T-helper 22 cell (primary cell): ENCODE data around the gene NAMPT.
"Not testable (repeated sequence)": the region's sequence is repeated elsewhere in the genome, so short reads cannot be mapped to it uniquely, and the experiment has no call there.

Experiments
- DNase-seq: peaks from one replicate; pipeline ENCODE4 v3.0.0-alpha.2; 2020; ENCODE audit warnings: low read depth

Gene NAMPT

DNA sequence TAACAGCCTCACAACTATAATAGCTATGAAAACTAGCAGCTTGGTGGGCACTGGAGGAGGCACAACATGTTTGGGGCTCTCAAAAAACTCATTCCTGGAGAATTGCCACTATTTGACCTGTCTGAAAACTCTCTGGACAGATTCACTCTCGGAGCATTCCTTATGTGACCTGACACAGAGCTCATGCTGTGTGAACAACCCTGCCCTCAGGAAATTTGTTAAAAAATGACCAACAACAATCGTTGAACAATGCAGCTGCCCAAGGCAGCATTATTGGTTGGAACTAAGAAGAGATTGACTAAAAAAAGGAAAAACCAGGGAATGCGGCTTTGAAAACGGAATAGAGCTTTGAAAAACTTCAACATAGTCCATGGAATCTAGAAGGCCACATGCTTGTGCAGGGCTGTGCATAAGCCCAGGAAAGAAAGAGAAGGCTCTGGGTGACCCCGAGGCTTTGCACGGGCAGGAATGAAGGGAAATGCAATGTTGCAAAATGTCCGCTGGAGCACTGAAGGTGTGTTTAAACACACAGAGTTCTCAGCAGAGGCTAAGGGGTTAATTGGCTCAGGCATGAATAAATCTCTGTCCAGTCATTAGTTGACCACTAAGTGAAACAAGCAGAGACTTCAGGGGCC is 52.8 kb downstream of the NAMPT start:
- DNase-seq = no peak

DNA sequence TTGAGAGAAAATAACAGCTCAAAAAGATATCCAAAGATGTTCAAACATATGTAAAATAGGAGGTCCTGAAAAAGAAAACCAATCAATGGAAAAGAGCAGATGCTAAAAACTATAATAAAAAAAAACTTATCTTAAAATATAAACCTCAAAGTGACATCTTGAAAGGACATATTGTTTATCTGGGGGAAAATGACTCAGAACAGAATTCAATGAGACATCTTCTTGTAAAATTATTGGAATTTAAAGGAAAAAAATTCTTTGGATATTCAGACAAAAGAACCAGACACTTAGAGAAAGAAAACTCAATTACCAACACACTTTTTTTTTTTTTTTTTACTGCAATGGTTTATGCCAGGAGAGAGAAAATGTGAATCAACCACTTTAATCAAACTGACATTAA is 58.9 kb downstream of the NAMPT start:
- DNase-seq = no peak

DNA sequence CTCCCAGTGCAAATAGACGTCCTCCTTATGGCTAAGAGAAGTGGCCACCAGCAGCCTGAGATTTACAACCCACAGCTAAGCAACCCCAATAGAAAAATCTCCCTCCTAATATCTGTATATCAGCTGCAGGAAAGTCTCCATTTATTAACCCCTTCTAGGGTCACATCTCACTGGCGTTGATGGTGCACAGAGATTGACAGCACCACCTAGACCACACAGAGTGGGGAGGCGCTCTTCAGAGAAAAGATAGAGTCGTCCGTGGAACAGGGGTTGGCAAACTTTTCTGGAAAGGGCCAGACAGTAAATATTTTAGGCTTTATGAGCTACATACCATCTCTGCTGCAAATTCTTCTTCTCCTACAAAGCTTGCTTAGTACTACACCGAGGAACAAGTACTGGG is 60.0 kb downstream of the NAMPT start:
- no peak for DNase-seq

GRCh38 chr7:106223156-106223555 is 61.6 kb downstream of the NAMPT start:
- DNase-seq = no peak

DNA sequence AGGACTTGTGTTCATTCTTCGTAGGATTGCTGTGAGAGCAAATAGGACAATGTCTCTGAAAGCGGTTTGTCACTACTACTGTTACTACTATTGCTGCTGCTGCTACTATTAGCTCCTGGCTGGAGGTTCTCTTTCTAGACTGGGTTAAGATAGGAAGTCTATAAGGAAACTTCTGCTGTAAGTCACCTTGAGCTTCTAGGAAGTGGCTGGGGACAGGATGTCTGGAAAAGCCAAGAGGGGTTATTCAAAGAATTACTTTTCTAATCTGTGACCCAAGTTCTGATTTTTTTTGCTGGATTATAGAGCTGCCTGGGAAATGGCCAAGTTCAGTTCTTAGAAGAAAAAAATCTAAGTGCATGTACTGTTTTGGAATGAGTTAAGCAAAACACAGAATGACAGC is 62.2 kb downstream of the NAMPT start:
- DNase-seq = no peak

- DNase-seq = no peak
These were observed 64.5 kb downstream of the NAMPT start for GRCh38 chr7:106220307-106220706.

GRCh38 chr7:106219170-106219569 is 65.6 kb downstream of the NAMPT start:
- no peak for DNase-seq

DNA sequence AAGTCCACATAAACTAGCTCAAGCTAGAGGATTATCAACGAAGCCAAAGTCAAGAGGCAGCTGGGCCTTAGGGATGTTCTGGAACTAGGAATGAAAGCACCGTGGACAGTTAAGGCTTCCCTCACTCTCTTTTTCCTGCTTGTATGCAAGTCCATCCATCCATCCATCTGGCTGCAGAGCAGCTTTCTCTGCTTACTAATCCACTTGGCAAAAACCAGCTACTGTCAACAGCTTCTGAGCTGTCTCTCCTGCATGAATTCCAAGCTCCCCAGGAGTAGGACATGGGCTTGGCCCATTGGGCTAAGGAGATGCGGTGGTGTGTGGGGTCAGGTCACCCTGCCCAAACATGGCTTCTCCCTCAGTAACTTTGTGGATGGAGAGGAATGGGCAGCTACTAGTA is 66.2 kb downstream of the NAMPT start:
- no peak for DNase-seq

GRCh38 chr7:106216923-106217542 is 67.8 kb downstream of the NAMPT start:
- no peak for DNase-seq

DNA sequence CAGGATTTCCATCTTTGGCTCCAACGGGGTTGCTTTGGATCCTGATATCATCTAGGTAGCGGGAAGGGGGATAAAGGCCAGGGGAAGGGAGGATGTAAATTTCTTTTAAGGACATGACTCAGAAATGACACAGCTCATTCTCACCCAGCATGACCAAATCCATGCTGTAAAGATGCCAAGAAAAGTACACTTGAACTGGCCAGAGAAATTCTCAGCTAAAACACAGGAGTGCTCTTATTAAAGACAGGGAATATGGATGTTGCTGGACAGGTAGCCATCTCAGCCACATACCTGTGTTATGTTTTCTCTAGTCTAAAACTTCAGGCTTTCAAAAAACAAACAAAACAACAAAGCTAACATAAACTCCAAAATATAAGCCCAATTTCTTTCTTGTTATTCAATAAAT is 68.3 kb downstream of the NAMPT start:
- DNase-seq = no peak

- DNase-seq = no peak
These were observed 68.8 kb downstream of the NAMPT start for GRCh38 chr7:106215868-106216516.

GRCh38 chr7:106208944-106209343 is 75.8 kb downstream of the NAMPT start:
- not testable (repeated sequence) for DNase-seq

- no peak for DNase-seq
These were observed 77.8 kb downstream of the NAMPT start for GRCh38 chr7:106206826-106207541.

- no peak for DNase-seq
These were observed 79.1 kb downstream of the NAMPT start for GRCh38 chr7:106205621-106206222.

DNA sequence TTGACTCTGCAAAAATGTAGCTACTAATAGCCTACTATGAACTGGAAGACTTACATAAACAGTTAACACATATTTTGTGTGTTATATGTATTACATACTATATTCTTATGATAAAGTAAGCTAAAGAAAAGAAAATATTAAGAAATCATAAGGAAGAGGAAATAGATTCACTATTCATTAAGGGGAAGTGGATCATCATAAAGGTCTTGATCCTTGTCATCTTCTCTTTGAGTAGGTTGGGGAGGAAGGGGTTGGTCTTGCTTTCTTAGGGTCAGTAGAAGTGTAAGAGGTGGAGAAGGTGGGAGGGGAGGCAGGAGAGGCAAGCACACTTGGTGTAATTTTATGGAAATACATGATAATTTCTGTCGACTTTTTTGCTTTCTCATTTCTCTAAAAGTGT is 81.3 kb downstream of the NAMPT start:
- DNase-seq = no peak

DNA sequence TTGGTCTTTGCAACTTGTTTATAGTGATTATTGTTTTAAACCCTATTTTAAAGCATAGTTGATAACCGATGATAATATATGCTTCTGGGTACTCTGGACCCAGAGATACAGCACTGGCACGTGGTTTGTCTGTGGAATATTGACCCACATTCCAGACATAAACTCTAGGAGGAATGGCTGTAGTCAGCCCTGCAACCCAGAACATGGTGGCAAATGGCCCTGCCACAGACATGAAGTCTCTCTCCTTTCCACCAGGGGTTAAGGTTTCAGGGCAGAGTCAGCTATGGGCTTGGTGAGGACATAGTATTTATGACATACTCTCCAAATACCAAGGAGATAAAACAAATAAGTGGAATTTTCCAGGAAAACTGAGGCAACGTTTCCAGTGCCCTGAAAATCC is 83.6 kb downstream of the NAMPT start:
- DNase-seq = no peak

DNA sequence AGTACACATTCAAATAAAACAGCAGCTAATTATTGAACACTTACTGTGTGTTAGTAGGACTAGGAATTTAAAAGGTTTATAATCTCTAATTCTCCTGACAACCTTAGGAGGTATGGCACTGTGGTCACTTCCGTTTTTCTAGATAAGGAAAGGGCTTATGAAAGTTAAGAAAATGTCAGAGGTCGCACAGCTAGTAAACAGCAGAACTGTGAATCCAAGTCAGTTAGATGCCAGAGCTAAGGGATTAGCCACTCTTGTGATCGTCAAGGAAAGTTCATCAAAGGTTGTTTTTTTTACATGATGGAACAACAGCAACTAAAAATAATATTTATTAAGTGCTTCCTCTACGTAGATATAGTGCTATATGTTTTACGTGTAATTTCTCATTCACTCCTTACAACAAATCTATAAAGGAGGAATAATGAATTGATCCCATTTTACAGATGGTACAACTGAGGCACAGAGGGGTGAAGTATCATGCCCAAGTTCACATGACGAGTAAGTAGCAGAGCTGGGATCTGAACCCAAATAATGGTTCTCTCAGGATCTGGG is 84.9 kb downstream of the NAMPT start:
- DNase-seq = no peak

DNA sequence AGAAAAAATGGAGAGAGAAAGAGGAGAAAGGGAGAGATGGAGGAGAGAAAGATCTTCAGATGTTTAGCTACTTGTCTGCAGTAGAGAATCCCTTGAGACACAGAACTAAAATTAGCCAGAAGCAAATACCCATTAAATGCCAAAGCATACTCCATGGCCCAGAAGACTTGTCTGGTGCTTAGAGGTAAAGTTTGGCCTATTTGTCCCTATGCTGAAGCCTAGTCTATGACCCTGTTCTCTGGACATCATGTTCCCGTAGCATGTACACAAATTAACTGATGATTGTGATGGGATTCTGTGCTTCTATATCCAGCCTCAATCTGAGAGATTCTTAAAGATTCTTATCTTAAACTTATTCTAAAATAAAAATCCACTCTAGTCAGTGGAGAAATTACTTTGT is 85.8 kb downstream of the NAMPT start:
- no peak for DNase-seq
